DND-41 (cell line): ENCODE measurements around the gene SGO1.

Experiments
- ATAC-seq: fragments of 200-7000 bp; cut with Tn5 transposase; 3 replicates; pipeline ENCODE4 v1.9.1; 2021; ENCODE audit warnings: low read depth; ENCODE audit not compliant: insufficient read depth
- DNase-seq: peaks from one replicate; pipeline ENCODE4 v3.0.0-alpha.2; 2020
- H2AFZ ChIP-seq: 2 replicates; pipeline ENCODE4 v1.6.0; 2012; ENCODE audit warnings: low read depth, low read length
- H3K27ac ChIP-seq: 2 replicates; pipeline ENCODE4 v1.5.1; 2012; ENCODE audit warnings: low read length, inconsistent platforms
- H3K27me3 ChIP-seq: fragments of 200-600 bp; sonication (generic); 2 replicates; pipeline ENCODE4 v1.6.0; 2012; ENCODE audit warnings: low read length, mild to moderate bottlenecking, inconsistent platforms; ENCODE audit not compliant: insufficient read depth, poor library complexity
- H3K36me3 ChIP-seq: 2 replicates; pipeline ENCODE4 v1.5.1; 2012; ENCODE audit warnings: low read length, inconsistent platforms; ENCODE audit not compliant: insufficient read depth
- H3K4me1 ChIP-seq: 2 replicates; pipeline ENCODE4 v1.5.1; 2012; ENCODE audit warnings: mild to moderate bottlenecking, low read length; ENCODE audit not compliant: insufficient read depth
- H3K4me2 ChIP-seq: 2 replicates; pipeline ENCODE4 v1.6.0; 2012; ENCODE audit warnings: mild to moderate bottlenecking, moderate library complexity, low read length, inconsistent platforms; ENCODE audit not compliant: insufficient read depth
- H3K4me3 ChIP-seq, 2 experiments: fragments of 200-600 bp in 1 of 2; shearing (Covaris generic) in 1 of 2; 2 replicates each; pipeline ENCODE4 v1.5.1; 2012 to 2016; ENCODE audit warnings: inconsistent platforms in 2 of 2, low read length in 2 of 2, mild to moderate bottlenecking in 2 of 2, low read depth in 1 of 2, moderate library complexity in 1 of 2
- H3K79me2 ChIP-seq: 2 replicates; pipeline ENCODE4 v1.6.0; 2012; ENCODE audit warnings: low read length, inconsistent platforms; ENCODE audit not compliant: insufficient read depth
- H3K9ac ChIP-seq: 2 replicates; pipeline ENCODE4 v1.6.0; 2012; ENCODE audit warnings: low read depth, mild to moderate bottlenecking, inconsistent platforms, low read length, moderate library complexity
- H3K9me3 ChIP-seq: 2 replicates; pipeline ENCODE4 v1.5.1; 2012; ENCODE audit warnings: low read length, moderate library complexity, mild to moderate bottlenecking, inconsistent platforms; ENCODE audit not compliant: insufficient read depth, severe bottlenecking
- H4K20me1 ChIP-seq: 2 replicates; pipeline ENCODE4 v1.6.0; 2012; ENCODE audit warnings: low read length; ENCODE audit not compliant: insufficient read depth
- EZH2 ChIP-seq: IDR thresholded peaks from 3 replicates; pipeline ENCODE4 v1.6.1; 2012; ENCODE audit warnings: borderline replicate concordance, low read depth, mild to moderate bottlenecking, moderate library complexity, low read length, inconsistent platforms; ENCODE audit not compliant: severe bottlenecking
- TF ChIP-seq, protein P1 (sequence below): IDR thresholded peaks from 2 replicates; pipeline ENCODE4 v1.5.1; 2012; ENCODE audit warnings: borderline replicate concordance, low read length, moderate library complexity, mild to moderate bottlenecking; ENCODE audit not compliant: poor library complexity, severe bottlenecking; ENCODE audit errors: extremely low read depth

Gene SGO1

DNA sequence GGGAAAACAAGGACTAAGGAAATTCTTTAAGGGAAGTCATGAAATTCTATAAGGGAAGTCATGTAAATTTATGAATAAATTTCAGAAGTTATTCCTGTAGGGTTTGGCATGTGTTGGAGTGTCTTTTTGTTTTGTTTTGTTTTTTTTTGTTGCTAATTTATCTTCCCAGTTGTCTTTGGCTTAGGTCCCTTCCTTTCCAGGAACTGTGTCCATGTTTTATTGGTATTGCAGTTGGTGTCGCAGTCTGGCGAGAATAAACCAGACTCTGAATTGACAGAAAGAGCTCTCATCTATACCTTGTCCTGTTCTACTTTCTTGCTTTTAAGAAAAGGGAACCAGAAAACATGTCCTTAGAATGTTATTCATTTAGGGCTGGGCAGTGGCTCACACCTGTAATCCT is 57.6 kb downstream of the SGO1 start:
- Histone ChIP-seq H3K4me2 (no peak overlapping the region), H3K4me1 (no peaks in the 10 kb centered on the region), H4K20me1 (no peaks in the 10 kb centered on the region), H3K9me3 (no peaks in the 10 kb centered on the region), H3K9ac (no peak overlapping the region), H3K36me3 (0 out of 2 replicates have a peak, but pooled peaks cover 3% of the 10 kb centered on the region), H3K27ac (no peak overlapping the region), H3K27me3 (no peaks in the 10 kb centered on the region), H2AFZ (no peak overlapping the region), H3K79me2 (no peaks in the 10 kb centered on the region), H3K4me3 (no peak overlapping the region)
- ATAC-seq (no peak), DNase-seq (no peak)
- TF ChIP-seq, protein P1, sequence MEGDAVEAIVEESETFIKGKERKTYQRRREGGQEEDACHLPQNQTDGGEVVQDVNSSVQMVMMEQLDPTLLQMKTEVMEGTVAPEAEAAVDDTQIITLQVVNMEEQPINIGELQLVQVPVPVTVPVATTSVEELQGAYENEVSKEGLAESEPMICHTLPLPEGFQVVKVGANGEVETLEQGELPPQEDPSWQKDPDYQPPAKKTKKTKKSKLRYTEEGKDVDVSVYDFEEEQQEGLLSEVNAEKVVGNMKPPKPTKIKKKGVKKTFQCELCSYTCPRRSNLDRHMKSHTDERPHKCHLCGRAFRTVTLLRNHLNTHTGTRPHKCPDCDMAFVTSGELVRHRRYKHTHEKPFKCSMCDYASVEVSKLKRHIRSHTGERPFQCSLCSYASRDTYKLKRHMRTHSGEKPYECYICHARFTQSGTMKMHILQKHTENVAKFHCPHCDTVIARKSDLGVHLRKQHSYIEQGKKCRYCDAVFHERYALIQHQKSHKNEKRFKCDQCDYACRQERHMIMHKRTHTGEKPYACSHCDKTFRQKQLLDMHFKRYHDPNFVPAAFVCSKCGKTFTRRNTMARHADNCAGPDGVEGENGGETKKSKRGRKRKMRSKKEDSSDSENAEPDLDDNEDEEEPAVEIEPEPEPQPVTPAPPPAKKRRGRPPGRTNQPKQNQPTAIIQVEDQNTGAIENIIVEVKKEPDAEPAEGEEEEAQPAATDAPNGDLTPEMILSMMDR = no peak
- TF ChIP-seq EZH2 = no peak

DNA sequence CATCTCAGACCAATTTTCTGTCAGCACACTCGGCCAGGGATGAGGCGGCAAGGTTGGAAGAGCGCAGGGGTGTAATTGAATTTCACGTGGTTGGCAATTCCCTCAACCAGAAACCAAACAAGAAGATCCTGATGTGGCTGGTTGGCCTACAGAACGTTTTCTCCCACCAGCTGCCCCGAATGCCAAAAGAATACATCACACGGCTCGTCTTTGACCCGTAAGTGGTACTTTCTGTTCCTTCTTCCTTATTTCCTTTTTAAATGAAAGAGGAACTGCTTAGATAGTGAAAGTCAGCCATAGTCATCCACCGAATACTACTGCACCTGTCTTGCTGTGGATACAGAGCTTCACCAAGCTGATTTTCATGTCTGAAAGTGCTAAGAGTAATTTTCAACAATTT is 60.1 kb downstream of the SGO1 start:
- DNase-seq (no peak), ATAC-seq (no peak)
- Histone ChIP-seq H4K20me1 (no peaks in the 10 kb centered on the region), H3K79me2 (no peaks in the 10 kb centered on the region), H3K36me3 (0 out of 2 replicates have a peak, but pooled peaks cover 6% of the 10 kb centered on the region), H3K9ac (no peak overlapping the region), H3K4me2 (no peak overlapping the region), H3K27me3 (no peaks in the 10 kb centered on the region), H3K9me3 (no peaks in the 10 kb centered on the region), H3K4me3 (no peak overlapping the region), H3K27ac (no peak overlapping the region), H2AFZ (no peak overlapping the region), H3K4me1 (no peaks in the 10 kb centered on the region)
- TF ChIP-seq, protein P1 = no peak
- TF ChIP-seq EZH2 = no peak

DNA sequence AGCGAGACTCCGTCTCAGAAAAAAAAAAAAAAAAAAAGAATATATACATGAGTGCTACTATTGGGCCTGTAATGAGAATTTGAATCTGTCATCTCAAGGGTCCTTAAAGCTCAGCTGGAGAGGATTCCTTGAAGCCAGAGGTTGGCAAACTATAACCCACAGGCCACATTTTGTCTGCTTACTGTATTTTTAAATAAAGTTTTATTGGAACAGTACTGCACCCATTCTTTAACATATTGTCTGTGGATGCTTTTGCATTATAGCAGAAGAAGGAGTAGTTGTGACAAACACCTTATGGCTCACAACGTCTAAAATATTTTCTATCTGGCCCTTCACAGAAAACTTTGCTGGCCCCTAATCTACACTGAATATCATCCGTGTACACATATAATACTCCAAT is 60.7 kb downstream of the SGO1 start:
- no peak overlapping the region for H3K27ac ChIP-seq
- ATAC-seq (no peak), DNase-seq (no peak)
- H3K4me1 ChIP-seq = no peaks in the 10 kb centered on the region
- no peak for TF ChIP-seq EZH2
- TF ChIP-seq, protein P1 = no peak
- no peaks in the 10 kb centered on the region for H4K20me1 ChIP-seq
- no peak overlapping the region for H3K4me3 ChIP-seq
- no peak overlapping the region for H2AFZ ChIP-seq
- no peaks in the 10 kb centered on the region for H3K79me2 ChIP-seq
- H3K36me3 ChIP-seq = 0 out of 2 replicates have a peak, but pooled peaks cover 6% of the 10 kb centered on the region
- no peak overlapping the region for H3K9ac ChIP-seq
- no peaks in the 10 kb centered on the region for H3K9me3 ChIP-seq
- no peak overlapping the region for H3K4me2 ChIP-seq
- no peaks in the 10 kb centered on the region for H3K27me3 ChIP-seq
